Stimulated activated CD8-positive, alpha-beta memory T cell treated with anti-CD3 and anti-CD28 coated beads, Interleukin-12 subunit alpha, Interleukin-12 subunit beta, amount 100 ng/mL, for 1 hour (primary cell): Measurements from ENCODE around the gene ZNHIT2.

Experiments
- DNase-seq: peaks from one replicate; pipeline ENCODE4 v3.0.0-alpha.2; 2020; ENCODE audit warnings: low read depth

ZNHIT2 gene

DNA sequence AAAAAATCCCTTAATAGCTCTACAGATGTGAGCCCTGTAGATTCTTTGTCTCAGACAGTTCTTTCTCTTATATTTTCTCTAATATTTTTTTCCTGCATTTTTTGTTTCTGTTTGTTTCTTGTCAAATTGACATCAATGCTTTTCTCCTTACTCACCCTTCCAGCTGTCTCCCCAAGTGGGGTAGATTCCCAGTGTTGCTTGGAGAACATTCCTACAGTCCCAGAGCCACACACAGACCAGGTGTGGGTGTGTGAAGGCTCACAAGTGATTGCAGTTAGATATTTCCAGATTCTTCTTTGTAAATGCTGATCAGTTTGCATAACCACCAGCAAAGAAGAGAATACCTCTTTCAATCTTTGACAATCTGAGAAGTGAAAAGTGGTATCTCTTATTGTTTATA lies 14.0 kb downstream of the ZNHIT2 start:
- DNase-seq: no peak

DNA sequence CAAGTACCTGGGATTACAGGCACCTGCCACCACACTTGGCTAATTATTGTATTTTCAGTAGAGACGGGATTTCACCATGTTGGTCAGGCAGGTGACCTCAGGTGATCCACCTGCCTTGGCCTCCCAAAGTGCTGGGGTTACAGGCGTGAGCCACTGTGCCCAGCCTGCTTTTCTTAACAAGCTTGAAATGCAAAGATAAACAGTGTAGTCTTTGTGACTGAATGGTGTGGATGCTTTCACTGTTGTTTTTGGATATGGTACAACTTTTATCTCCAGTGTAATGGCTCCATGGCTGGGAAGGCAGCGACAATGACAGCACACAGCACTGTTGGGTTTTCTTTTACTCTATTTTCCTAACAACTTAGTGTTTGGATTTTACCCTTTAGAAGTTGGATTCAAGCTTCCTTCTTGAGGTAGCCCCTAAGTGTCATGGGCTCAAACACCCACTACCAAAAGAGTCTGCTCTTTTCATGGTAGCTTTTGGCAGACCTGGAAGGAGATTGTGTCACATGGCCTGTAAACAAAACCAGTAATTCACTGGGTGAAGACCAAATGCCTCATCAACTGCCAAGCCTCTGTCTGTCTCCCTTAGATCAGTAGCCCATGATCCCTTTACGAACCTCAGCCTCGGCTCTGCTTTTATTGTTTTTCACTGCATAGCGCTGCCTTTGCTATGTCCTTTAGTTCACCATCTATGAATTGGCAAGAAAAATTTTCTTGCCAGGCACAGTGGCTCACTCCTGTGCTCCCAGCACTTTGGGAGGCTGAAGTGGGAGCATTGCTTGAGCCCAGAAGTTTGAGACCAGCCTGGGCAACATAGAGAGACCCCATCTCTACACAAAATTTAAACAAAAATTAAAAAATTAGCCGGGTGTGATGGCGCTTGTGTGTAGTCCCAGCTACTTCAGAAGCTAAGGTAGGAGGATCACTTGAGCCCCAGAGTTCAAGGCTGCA lies 15.1 kb downstream of the ZNHIT2 start:
- DNase-seq: no peak

DNA sequence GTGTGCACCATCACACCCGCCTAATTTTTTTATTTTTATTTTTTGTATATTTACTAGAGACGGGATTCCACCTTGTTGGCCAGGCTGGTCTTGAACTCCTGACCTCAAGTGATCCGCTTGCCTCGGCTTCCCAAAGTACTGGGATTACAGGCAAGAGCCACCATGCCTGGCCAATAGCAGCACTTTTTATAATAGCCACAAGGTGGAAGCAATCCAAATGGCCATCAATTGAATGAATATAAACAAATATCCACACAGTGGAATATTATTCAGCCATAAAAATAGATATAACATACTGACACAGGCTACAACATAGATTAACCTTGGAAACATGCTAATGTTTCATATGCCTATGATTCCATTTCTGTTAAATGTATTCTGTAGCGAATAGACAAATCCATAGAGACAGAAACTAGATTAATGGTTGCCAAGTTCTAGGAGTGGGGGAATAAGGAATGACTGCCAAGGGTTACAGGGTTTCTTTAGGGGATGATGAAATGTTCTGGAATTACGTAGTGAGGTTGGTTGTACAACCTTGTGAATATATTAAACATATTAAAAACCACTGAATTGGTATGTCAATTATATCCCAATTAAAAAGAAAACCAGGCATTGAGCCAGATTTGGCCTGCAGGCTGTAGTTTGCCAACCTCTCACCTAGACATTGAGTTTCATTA lies 16.7 kb downstream of the ZNHIT2 start:
- DNase-seq: no peak

DNA sequence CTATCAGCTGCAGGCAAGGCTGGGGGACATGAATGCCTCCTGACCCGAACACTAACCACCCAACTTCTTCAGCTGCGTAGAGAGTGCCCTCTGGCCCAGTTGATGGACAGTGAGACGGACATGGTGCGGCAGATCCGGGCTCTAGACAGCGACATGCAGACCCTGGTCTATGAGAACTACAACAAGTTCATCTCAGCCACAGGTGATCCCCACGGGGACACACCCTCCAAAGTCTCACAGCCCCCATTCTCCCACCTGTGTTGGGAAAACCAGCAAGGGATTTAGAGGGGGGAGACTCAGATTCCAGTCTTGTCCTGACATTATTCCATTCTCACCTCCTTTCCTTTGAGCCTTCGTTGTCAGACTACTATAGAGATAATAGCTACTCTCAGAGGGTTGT lies 20.6 kb downstream of the ZNHIT2 start:
- no peak for DNase-seq

DNA sequence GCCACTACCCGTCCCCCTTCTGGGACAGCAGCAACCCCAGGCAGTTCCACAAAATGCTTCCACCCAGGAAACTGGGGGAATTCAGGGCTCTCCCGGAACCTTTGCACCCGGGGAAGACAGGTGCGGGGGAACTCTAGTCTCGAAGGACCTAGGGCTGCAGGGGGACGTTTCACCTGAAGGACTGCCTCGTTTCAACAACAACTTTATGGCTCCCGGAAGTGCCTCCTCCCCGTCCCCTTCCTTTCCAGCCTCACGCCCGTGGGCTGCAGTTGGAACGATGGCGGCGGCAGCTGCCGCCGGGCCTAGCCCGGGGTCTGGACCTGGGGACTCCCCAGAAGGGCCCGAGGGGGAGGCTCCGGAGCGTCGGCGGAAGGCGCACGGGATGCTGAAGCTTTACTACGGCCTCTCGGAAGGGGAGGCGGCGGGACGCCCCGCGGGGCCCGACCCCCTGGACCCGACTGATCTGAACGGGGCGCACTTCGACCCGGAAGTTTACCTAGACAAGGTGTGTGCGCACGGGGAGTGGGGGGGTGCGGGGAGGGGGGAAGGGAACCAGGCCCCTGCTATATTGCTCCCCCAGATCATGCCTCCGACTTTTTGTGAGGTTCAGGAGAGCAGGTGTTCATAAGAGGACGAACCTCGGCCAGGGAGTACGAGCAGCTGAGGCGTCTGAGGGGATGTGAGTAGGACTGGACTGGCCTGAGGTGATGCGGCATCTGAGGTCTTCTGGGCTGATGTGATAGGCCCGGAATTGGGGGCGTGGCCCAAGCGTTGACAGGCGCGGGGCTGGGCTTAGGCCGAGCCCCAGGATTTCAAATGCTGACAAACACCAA lies 21.3 kb downstream of the ZNHIT2 start, which contains the start of gene VPS51:
TSS of gene VPS51 (plus strand) at position 241 of the 833 bp plus-strand sequence. CDS start at position 278, 37 bp downstream.
- peak; percentile 73 for DNase-seq

DNA sequence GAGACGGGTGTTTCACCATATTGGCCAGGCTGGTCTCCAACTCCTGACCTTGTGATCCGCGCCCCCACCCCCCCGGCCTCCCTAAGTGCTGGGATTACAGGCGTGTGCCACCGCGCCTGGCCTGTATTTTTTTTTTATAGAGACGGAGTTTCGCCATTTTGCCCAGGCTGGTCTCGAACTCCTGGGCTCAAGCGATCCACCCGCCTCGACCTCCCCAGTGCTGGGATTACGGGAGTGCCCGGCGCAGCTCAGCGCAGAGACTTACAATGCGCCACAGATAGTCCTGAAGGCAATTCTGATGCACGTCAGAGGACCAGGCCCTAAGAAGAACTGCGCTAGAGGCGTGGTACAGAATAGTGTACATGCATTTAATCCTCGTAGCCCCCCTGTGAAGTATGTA lies 22.1 kb downstream of the ZNHIT2 start:
- DNase-seq: no peak

DNA sequence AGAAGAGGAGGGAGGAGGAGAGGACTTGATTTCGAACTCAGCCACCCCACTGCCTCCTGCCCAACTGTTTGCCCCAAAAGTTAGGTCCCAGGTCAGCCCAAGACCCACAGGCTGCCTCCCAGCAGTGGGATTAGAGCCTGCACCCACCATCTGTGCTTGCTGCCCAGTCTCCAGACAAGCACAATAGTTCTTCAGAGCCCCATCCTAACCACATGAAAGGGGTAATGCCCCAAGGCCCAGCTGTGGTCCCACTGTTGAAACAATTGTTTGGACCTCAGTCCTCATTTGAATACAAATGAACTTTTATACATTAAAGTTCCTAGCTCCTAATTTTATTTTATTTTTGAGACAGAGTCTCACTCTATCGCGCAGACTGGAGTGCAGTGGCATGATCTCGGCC lies 26.9 kb downstream of the ZNHIT2 start:
- no peak for DNase-seq

DNA sequence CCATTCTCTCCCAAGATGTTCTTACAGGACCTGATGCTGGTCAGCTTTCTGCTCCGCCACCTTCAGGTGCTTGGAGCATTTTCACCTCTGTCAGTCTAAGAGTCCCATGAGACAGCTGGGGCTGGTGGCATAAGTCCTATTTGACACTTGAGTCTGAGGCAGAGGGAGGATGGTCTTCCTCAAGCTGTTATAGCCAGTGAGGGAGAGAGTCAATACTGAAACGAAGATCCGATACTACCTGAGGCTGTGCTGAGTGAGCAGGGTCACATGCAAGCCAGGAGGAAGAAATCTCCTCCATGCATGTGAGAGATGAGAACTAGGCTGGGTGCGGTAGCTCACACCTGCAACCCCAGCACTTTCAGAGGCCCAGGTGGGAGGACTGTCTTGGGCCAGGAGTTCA lies 27.9 kb downstream of the ZNHIT2 start:
- no peak for DNase-seq

DNA sequence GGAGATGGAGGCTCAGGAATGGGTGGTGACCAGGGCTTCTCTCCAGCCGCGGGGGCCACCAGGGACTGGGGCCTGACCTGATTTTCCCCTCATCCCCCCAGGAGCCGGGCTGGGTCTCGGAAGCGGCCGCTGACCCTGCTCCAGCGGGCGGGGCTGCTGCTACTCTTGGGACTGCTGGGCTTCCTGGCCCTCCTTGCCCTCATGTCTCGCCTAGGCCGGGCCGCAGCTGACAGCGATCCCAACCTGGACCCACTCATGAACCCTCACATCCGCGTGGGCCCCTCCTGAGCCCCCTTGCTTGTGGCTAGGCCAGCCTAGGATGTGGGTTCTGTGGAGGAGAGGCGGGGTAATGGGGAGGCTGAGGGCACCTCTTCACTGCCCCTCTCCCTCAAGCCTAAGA lies 29.7 kb downstream of the ZNHIT2 start:
- DNase-seq: no peak

DNA sequence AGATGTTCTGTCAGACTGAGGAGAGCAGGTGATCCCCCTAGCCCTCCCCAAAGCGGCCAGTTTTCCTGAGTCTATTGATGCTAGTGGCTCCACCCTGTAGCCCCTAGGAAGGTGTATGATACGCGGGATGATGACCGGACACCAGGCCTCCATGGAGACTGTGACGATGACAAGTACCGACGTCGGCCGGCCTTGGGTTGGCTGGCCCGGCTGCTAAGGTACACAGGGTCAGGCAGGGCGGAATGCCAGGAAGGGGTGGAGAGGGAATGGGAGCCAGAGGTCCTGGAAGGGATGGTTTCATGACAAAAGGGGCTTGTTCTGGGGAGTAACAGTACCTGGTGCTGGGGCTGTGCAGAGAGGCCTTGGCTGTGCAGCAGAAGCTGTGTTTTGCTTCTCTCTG lies 30.3 kb downstream of the ZNHIT2 start:
- DNase-seq: no peak

DNA sequence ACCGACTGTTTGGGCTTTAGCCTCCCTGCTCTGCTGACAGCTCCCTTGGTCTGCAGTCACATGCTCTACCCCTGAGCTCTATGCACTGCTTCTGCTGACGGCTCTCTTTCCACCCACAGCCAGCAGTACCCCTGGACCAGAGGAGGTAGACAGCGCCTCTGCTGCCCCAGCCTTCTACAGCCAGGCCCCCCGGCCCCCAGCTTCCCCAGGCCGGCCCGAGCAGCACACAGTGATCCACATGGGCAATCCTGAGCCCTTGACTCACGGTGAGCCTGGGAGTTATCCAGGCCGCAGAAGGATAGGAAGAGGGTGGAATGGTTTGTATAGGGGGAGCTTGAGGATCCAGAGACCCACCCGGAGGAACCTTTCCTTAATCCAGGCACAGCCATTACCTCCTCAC lies 30.7 kb downstream of the ZNHIT2 start:
- DNase-seq: no peak

DNA sequence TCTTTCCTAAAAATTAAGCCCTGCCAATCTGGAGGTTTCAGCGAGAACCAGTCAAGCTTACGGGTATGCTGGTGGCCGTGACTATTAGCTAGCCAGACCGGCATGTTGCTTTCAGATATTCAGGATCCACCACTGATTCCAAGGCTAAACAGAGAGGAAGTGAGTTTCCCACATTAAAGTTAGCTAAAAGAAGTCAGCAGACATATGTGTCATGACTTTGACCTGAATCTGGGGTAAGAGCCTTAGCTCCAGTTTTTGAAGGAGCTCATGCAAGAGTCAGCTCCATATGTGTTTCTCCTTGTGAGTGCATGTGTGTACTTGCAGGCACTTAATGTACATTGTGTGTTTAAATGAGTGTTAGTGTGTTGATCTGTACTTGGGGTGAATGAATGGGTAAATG lies 32.1 kb downstream of the ZNHIT2 start:
- no peak for DNase-seq

DNA sequence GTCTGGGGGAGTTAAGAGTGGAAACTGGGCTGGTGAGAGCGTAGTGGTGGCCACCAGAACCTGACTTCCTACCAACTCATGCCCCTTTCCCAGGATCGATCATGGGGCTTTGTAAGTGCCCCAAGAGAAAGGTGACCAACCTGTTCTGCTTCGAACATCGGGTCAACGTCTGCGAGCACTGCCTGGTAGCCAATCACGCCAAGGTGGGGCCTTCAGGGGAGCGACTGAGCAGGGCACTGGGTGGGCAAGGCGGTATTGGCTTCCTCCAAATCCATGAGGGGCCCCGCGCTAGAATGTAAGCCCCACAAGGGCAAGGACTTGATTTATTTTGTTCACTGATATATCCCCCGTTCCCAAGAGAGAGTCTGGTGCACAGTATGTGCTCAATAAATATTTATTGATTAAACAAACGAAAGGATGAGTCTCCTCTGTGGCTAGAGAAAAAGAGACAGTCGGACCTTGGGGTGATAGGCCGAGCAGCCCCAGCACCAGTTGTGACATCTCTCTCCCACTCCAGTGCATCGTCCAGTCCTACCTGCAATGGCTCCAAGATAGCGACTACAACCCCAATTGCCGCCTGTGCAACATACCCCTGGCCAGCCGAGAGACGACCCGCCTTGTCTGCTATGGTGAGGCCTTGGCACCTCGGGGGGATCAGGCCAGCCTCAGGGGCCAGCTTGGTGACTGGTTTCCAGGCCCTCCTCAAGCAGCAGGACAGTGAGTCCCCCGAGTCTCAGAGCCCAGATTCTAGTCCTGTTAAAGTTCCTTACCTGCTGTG lies 32.7 kb downstream of the ZNHIT2 start:
- no peak for DNase-seq

DNA sequence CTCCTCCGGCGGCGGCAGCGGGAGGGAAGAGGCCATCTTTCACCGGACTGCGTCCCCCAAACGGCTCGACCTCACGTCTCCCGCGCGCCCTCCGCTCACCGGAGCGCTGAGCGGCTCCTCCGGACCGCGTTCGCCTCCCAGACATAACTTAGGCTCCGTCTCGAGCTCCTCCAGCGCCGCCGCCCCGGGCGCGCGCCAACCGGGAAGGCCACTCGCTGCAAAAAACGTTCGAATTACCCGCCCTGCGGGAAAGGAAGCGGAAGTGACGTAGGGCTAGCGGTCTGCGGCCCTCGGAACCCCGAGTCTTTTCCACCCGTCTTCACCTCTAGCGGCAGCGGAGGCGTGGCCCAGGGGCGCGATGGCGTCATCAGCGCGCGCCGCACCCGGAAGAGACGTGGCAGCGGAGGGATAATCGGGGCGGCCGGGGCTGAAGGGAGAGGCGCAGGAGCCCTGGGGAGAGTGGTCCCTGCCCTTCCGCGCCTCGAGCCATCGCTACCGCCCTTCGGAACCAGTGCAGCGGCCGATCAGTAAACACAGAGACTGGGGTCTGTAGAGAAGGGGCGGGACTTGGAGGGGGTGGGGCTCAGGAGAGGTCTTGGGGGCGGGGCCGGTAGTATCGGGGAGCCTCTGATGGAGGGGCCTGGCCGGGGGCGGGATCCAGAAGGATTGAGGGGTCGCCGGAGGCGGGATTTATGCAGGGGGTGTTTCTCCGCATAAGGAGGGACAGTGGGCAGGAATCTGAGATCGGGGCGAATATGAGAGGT lies 33.5 kb downstream of the ZNHIT2 start, which contains the start of the genes CDCA5 and ZFPL1:
TSS of gene CDCA5 (minus strand) at position 207 of the 764 bp plus-strand sequence. CDS start at position 145, 62 bp downstream.
TSS of gene ZFPL1 (plus strand) at position 389 of the 764 bp plus-strand sequence. CDS start 477 bp downstream, outside the sequence.
- peak; percentile 96 for DNase-seq

DNA sequence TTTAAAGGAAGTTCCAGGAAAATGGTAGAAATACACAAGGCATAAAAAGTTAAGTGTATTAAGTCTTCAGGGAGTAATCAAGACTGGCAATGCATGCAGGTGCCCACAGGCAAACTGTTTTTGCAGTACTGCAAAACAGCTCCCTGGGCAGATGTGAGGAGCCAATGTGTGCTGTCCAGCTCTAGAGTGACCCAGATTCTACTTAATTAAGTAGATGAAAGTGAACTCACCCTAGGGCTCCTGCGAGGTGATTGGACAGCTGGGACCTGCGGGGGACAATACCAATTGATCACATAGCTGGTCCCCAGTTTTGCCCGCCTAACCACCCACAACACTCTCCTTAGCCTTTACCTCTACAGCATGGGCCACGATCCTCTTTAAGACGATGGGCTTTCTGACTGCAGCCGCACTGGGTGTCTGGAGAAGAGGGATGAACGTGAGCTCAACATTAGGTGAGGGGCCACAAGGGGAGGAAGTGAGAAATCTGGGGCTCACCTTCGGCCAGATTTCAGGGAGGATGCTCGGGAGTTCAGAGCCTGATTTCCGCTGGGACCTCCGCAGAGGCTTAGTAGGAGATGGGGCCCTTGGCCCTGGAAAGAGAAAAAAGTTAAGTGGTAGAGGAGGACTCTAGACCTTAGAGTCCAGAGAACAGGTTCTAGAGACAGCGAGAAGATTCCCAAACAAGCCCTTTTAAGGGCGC lies 34.2 kb downstream of the ZNHIT2 start:
- no peak for DNase-seq

DNA sequence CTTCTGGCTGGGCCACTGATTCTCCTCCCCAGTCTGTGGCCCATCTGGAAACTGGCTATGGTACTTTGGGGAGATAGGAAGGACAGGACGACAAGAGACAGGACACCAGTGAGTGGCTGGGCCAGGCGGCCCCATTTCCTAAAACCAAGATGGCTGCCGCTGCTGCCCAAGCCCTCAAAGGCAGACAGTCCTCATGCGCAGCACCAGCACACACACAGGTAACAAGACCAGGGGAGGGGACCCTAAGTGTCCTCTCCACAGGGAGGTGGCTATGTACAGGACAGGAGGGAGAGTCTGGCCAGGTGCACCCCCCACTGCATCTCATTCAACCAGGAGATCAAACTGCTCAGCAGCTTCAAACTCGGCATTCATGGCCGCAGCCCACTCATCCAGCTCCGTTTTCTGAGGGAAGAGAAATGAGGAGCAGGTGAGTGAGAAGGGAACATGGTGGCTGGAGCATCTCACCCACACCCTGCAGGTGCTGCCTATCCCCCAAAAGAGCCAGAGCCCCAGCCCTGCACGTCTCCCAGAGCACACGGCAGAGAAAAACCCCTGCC lies 38.6 kb downstream of the ZNHIT2 start:
- DNase-seq: no peak

DNA sequence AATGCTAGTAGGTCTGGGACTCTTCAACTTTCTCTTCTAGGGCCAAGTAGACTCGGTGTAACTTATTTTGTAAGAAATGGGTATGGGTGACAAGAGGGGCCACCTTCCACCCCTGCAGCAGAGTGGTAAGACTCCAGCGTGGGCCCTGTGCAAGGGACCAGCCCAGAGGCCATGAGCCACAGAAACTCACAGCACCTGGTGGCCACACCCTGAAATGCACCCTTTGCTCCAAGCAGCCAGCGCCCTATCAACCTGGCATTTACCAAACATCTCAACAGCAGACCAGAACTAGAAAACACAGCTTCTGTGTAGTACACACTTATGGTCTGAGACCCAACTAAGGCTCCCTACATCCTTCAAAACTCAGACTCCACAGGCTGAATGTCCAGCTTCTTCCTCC lies 39.4 kb downstream of the ZNHIT2 start:
- DNase-seq: peak; percentile 57

DNA sequence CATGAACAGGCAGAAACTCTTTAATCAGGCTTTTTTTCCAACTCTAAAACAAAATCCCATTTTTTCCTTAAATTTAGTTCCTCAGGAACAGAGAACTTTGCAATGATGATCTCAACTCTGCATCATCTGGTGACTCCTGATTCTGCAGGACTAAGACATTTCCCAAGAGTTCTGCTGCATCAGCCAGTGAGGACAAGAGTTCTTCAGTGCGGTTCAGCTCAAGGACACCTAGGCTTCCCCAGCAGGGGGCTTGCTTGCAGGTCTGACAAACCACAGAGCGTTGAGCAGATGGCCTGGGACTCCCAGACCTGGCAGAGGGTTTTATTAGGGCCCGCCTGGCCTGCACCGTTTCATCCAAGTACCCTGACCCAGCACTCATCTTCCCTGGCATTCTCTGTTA lies 40.0 kb downstream of the ZNHIT2 start:
- no peak for DNase-seq

DNA sequence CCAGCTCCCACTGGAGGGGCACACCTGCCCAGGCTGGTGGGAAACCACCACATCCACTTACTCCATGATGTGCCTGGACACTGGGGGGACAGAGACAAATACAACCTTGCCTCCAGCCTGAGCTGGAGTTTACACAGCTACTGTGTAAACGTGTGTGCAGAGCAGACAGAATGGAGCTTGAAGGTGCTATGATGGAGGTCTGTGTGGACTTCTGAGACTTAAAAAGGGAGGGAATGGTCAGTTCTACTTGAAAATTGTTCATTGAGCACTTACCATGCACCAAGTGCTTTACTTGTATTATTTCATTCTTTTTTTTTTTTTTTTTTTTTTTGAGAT lies 44.9 kb downstream of the ZNHIT2 start:
- DNase-seq: no peak
